ENCODE measurements around the gene ENC1. TPM values are rescaled to one million over a fixed set of nuclear protein-coding genes. Genes with fewer than 3 reads are reported as not detected.

ENC1 gene
- total and polyA plus RNA-seq, 10 of the 15 experiments (the other 5 are each of a cell fraction or from before 2014, with no cell fraction given): 8.2 to 55.5 (median 32.1) TPM

DNA sequence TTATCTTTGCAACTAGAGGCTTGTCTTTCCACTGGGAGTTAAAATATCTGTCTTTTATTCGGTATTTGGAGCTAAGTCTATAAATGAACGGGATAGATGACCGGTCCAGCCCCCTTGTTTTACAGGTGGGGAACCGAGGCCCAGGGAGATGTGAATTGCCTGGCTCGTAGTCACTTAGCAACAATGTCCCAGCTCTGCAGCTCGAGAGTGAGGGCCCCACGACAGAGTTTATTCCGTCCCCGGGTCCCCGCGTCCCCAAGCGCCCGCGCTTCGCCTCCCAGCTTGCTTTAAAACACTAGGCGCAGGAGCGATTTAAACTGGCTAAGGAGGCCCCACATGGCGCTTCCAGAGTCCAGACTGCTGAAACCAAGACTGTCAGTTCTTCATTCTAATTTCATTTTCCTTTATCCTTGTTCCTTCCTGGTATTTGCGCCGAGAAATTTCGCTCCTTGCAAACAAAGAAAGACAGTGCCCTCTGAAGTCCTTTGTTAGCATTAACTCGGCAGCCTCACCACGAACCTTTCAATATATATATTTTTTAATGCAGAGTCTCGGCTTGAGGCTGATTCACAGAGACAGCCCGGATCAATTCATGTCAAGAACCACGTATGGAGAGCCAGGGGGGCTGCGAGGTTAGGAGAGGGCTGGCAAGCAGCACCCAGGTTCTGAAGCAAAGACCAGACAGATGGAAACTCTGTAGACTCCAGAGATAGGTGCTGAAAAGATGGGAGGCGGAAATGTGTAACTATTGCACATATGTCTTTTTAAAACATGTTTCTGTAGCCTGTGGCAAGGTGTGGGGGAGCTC lies 1.4 kb upstream of the ENC1 start (continued):
- no peak for TF ChIP-seq NR2C1 (IDR thresholded peaks at IDR 0.05)
- no peak for TF ChIP-seq PAX8 (IDR thresholded peaks at IDR 0.05)
- TF ChIP-seq BCL11A (IDR thresholded peaks at IDR 0.05; ENCODE audit: low read depth, low read length): no peak
- TF ChIP-seq ETV6 (conservative IDR thresholded peaks at IDR 0.05 in 1 of 2, IDR thresholded peaks at IDR 0.05 in 1 of 2; ENCODE audit: borderline replicate concordance in 1 of 2, low read depth in 1 of 2): no peak
- no peak for TF ChIP-seq CBX3 (IDR thresholded peaks at IDR 0.05; ENCODE audit: borderline replicate concordance, low read depth)
- TF ChIP-seq ZNF24 (IDR thresholded peaks at IDR 0.05): no peak
- TF ChIP-seq, protein P1, sequence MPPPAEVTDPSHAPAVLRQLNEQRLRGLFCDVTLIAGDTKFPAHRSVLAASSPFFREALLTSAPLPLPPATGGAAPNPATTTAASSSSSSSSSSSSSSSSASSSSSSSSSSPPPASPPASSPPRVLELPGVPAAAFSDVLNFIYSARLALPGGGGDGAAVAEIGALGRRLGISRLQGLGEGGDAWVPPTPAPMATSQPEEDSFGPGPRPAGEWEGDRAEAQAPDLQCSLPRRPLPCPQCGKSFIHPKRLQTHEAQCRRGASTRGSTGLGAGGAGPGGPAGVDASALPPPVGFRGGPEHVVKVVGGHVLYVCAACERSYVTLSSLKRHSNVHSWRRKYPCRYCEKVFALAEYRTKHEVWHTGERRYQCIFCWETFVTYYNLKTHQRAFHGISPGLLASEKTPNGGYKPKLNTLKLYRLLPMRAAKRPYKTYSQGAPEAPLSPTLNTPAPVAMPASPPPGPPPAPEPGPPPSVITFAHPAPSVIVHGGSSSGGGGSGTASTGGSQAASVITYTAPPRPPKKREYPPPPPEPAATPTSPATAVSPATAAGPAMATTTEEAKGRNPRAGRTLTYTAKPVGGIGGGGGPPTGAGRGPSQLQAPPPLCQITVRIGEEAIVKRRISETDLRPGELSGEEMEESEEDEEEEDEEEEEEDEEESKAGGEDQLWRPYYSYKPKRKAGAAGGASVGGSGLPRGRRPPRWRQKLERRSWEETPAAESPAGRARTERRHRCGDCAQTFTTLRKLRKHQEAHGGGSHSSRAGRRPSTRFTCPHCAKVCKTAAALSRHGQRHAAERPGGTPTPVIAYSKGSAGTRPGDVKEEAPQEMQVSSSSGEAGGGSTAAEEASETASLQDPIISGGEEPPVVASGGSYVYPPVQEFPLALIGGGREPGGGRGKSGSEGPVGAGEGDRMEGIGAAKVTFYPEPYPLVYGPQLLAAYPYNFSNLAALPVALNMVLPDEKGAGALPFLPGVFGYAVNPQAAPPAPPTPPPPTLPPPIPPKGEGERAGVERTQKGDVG (CRISPR knock-in tag; IDR thresholded peaks at IDR 0.05): no peak
- TF ChIP-seq DPF2 (IDR thresholded peaks at IDR 0.05): no peak
- TF ChIP-seq IKZF2 (IDR thresholded peaks at IDR 0.05): peak; percentile 45 to 53; a peak in 3 of 4 replicates
- TF ChIP-seq POLR2AphosphoS2 (IDR thresholded peaks at IDR 0.05; ENCODE audit: low read depth, low read length): no peak
- TF ChIP-seq CHD2 (IDR thresholded peaks at IDR 0.05; ENCODE audit: borderline replicate concordance, low read depth, low read length): no peak
- TF ChIP-seq PKNOX1 (IDR thresholded peaks at IDR 0.05): no peak
- TF ChIP-seq, protein P2, sequence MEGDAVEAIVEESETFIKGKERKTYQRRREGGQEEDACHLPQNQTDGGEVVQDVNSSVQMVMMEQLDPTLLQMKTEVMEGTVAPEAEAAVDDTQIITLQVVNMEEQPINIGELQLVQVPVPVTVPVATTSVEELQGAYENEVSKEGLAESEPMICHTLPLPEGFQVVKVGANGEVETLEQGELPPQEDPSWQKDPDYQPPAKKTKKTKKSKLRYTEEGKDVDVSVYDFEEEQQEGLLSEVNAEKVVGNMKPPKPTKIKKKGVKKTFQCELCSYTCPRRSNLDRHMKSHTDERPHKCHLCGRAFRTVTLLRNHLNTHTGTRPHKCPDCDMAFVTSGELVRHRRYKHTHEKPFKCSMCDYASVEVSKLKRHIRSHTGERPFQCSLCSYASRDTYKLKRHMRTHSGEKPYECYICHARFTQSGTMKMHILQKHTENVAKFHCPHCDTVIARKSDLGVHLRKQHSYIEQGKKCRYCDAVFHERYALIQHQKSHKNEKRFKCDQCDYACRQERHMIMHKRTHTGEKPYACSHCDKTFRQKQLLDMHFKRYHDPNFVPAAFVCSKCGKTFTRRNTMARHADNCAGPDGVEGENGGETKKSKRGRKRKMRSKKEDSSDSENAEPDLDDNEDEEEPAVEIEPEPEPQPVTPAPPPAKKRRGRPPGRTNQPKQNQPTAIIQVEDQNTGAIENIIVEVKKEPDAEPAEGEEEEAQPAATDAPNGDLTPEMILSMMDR (IDR thresholded peaks at IDR 0.05 in 2 of 3, conservative IDR thresholded peaks at IDR 0.05 in 1 of 3; ENCODE audit: control insufficient read depth in 2 of 3, extremely low read depth in 1 of 3, insufficient read depth in 1 of 3, low read depth in 3 of 3, low read length in 3 of 3): peak; percentile 38 to 73 (median 63); a peak in 5 of 6 replicates
- peak; percentile 26; the same call in 1 of the 2 replicates for TF ChIP-seq FOXM1 (IDR thresholded peaks at IDR 0.05; ENCODE audit: low read depth, low read length)
- no peak for TF ChIP-seq TCF7 (IDR thresholded peaks at IDR 0.05; ENCODE audit: borderline replicate concordance)
- TF ChIP-seq SUPT20H (IDR thresholded peaks at IDR 0.05; ENCODE audit: borderline replicate concordance, control insufficient read depth, low read depth, low read length): no peak
- no peak for TF ChIP-seq RFX5 (IDR thresholded peaks at IDR 0.05; ENCODE audit: low read depth, low read length)
- TF ChIP-seq ZNF622 (IDR thresholded peaks at IDR 0.05): no peak
- TF ChIP-seq, protein P3, sequence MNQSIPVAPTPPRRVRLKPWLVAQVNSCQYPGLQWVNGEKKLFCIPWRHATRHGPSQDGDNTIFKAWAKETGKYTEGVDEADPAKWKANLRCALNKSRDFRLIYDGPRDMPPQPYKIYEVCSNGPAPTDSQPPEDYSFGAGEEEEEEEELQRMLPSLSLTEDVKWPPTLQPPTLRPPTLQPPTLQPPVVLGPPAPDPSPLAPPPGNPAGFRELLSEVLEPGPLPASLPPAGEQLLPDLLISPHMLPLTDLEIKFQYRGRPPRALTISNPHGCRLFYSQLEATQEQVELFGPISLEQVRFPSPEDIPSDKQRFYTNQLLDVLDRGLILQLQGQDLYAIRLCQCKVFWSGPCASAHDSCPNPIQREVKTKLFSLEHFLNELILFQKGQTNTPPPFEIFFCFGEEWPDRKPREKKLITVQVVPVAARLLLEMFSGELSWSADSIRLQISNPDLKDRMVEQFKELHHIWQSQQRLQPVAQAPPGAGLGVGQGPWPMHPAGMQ (IDR thresholded peaks at IDR 0.05; ENCODE audit: borderline replicate concordance): no peak
- no peak for TF ChIP-seq RELA (IDR thresholded peaks at IDR 0.05; ENCODE audit: borderline replicate concordance, partially characterized antibody)
- TF ChIP-seq MEF2A (IDR thresholded peaks at IDR 0.05; ENCODE audit: insufficient read depth, low read depth, low read length): 0 out of 2 replicates have a peak, but pooled peaks have one; percentile 19

All from GM12878 (cell line).